Measurements from ENCODE around the gene FARP1.

DNA sequence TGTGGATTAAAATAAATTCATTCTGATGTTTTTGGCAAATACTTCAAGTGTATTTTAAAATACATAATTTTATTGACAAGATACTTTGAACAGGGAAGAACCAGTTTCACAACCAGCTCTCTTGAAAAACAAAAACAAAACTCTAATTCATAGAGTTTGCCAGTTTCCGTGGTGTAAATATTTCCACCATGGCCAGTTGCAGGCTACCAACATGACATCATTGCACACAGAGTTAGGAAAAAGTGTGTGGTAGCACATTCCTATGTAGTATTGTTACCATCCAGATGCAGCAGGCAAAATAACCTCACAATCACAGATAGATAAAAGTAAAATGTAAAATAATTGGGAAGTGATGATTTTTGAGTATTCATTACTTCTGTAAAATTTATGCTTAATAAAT is 41.9 kb downstream of the FARP1 start:
- TF ChIP-seq RFXAP (CRISPR knock-in tag; IDR thresholded peaks at IDR 0.05; ENCODE audit: borderline replicate concordance) (no peak), GATAD2A (CRISPR knock-in tag; IDR thresholded peaks at IDR 0.05) (no peak), FOXP1 (IDR thresholded peaks at IDR 0.05) (no peak), FOXP1 (CRISPR knock-in tag; IDR thresholded peaks at IDR 0.05) (no peak), SETDB1 (CRISPR knock-in tag; IDR thresholded peaks at IDR 0.05; ENCODE audit: borderline replicate concordance) (no peak), POLR2A (IDR thresholded peaks at IDR 0.05; ENCODE audit: insufficient read depth in 1 of 2, low read depth in 2 of 2, low read length in 2 of 2) (no peak), ZSCAN21 (CRISPR knock-in tag; IDR thresholded peaks at IDR 0.05; ENCODE audit: borderline replicate concordance) (no peak), ARNTL (CRISPR knock-in tag; IDR thresholded peaks at IDR 0.05) (no peak), TAF15 (IDR thresholded peaks at IDR 0.05; ENCODE audit: low read depth, low read length, poor library complexity, severe bottlenecking) (no peak)
- TF ChIP-seq, protein P1, sequence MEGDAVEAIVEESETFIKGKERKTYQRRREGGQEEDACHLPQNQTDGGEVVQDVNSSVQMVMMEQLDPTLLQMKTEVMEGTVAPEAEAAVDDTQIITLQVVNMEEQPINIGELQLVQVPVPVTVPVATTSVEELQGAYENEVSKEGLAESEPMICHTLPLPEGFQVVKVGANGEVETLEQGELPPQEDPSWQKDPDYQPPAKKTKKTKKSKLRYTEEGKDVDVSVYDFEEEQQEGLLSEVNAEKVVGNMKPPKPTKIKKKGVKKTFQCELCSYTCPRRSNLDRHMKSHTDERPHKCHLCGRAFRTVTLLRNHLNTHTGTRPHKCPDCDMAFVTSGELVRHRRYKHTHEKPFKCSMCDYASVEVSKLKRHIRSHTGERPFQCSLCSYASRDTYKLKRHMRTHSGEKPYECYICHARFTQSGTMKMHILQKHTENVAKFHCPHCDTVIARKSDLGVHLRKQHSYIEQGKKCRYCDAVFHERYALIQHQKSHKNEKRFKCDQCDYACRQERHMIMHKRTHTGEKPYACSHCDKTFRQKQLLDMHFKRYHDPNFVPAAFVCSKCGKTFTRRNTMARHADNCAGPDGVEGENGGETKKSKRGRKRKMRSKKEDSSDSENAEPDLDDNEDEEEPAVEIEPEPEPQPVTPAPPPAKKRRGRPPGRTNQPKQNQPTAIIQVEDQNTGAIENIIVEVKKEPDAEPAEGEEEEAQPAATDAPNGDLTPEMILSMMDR (CRISPR knock-in tag; IDR thresholded peaks at IDR 0.05) = no peak

All from HepG2 (cell line).